NCI-H2029 treated with DMSO at 0.1 percent for 48 hours (cell line): ENCODE data around the gene FKBP8.
A peak's percentile ranks its signal among the peaks of the same experiment; 100 is the strongest.

ENCODE experiments used
- DNase-seq: peaks from one replicate; lab custom pipeline; 2025; lab: John Stamatoyannopoulos, UW

The FKBP8 gene

GRCh38 chr19:18483119-18483890 is 60.1 kb downstream of the FKBP8 start:
- DNase-seq: peak; percentile 45
